CD4-positive, alpha-beta T cell treated with Interleukin-17A for 1 hour (primary cell): ENCODE results near the gene CTNND2.
"Not testable (repeated sequence)": the region's sequence is repeated elsewhere in the genome, so short reads cannot be mapped to it uniquely, and the experiment has no call there.

Source experiments
- DNase-seq: peaks from one replicate; pipeline ENCODE4 v3.0.0-alpha.2; 2020

The CTNND2 gene

DNA sequence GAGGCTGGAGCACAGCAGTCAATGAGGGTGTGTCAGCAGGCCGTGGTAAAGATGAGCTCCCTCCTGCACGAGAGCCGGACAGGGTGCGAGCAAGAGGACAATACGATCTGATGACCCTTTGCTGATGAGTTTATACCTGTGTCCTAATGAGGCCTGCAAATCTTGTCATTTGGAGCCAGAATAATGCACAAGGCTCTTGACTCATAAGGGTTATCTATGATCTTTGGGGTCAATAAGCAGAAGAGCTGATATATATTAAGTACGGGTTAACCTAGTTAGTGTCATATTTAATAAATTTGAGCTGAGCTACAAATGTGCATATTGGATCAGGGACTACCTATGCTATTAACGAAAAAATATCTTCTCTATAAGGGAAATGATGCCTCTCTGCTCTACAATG lies 46.9 kb downstream of the CTNND2 start:
- no peak for DNase-seq

DNA sequence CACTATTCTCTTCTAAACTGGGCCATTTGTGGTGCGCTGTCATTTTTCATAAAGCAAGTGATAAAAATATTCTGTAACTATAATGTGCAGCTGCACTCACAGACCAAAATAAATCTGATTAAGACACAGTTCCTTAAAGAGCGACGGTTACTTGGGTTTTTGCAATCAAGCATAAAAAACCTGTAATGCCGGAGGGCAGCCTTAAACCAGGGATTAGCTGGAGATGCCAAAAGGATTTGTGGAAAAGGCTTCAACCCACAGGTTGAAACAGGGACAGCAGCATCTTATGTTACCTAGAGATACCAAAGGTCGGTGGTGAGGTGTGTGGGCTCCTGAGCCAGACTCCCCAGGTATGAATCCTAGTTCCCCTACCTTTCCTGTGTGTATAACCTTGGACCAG lies 49.3 kb downstream of the CTNND2 start:
- no peak for DNase-seq

DNA sequence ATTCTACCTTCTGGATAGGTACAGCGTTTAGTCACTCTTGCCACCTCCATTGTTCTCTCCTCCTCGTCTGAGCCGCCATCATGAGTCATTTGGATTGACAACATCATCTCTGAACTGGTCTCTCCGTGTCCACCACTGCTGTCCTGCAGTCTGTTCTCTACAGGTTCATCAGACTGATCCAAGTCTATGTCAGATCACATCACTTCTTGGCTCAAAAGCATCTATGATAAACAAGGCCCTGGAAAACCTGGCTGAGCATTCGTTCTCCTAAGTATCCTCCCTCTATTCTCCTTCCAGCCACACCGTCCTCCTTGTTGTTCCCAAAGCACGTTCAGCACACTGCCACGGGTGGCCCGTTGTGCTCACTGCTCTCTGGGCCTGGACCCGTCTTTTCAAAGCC lies 50.5 kb downstream of the CTNND2 start:
- no peak for DNase-seq

DNA sequence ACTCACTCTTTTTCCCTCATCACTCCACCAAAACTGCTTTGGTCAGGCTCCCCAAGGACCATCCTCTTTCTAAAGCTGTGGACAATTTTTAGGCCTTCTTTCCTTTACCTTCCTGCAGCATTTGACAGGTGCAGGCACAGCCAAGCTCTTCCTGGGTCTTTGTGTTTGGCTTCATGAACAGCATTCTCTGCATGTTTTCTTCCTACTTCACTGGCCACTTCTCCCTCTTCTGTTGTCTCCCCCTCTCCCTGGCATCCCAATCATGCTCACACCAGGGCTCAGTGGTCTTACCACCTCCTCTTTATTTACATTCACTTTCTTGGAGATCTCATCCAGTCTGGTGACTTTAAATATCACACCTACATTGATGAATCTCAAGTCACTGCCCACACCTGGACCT lies 51.1 kb downstream of the CTNND2 start:
- no peak for DNase-seq

DNA sequence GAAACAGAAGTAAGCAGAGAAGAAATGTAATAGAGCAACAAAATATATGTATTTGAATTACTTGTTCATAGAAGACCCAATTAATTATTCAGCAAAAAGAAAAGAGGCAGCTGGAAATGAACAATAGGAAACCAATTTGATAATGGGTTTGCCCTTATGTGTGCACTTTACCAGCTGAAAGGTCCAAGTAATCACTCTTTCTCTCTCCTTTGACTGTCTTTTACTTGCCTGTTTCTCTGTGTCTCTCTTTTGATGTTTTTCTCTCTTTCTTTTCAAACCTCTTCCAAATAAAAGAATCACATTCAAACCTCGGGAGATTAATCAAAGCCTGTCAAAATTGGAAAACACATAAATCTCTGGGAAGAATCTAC lies 51.5 kb downstream of the CTNND2 start:
- no peak for DNase-seq

DNA sequence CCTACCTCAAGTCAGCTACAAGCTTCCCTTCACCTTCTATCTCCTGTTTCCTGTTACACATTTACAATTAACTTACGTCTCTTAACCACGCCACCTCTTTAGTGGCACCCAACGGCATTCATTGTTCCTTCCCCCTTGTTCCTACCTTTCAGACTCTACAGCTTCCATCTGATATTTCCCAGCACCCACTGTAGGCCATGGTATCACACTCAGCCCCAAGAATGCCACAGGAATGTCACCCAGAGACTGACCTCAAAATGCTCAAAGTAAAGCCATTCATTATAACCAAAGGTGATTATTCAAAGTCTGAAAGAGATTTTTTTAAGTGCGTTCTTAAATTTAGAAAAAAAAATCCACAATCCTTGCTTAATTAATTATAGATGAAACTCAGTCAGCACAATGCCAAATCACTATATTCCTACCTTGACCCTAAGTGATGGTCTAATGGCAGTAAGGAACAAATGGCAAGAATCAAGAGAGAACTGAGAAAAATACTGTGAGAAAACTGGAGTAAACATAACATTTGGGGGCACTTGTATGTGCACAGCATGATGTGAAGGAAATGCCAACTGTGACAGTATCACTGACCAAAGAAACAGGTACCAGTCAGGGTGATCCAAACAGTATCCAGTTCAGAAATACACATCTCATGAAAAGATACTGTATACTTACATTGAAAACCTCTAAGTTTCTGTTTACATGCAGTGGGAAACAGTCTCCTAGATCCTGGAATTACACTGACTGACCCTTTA lies 52.1 kb downstream of the CTNND2 start:
- no peak for DNase-seq

DNA sequence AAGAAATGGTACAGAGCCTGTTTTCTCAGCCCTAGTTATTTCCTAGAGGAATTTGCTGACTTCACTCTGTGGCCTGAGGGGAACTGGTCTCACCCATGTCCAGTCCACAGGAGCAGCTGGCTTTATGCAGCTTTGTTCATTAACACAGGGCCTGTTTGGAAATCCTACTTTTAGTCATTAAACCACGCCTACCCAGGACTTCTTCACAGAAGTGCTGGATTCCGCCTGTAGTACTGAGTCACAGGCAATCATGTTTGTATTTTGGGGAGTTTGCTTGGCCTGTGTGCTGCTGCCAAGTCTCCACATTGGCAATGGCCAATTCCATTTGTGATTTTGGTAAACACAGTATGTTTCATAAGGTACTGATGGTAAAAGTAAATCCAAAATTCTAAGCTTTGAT lies 52.8 kb downstream of the CTNND2 start:
- no peak for DNase-seq

DNA sequence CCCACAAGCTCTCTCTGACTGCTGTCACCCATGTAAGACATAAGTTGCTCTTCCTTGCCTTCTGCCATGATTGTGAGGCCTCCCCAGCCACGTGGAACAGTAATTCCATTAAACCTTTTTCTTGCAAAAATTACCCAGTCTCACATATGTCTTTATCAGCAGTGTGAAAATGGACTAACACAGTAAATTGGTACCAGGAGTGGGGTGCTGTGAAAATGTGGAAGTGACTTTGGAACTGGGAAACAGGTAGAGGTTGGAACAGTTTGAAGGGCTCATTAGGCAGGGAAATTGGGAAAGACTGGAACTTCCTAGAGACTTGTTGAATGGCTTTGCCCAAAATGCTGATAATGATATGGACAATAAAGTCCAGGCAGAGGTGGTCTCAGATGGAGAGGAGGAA lies 75.7 kb downstream of the CTNND2 start:
- not testable (repeated sequence) for DNase-seq

DNA sequence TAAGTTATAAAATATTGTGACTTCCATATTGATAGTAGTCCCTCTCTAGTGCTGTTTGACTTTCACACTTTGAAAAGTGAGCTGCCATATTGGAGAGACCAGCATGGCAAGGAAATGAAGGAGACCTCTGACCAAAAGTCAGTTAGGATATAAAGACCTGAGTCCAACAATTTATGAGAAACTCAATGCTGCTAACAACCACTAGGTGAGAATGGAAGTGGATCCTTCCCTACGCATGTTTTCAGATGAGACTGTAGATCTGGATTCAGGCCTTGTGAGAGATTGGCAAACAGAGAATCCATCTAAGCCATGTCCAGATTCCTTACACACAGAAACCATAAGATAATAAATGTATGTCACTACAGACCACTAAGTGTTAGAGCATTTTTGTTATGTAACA lies 81.6 kb downstream of the CTNND2 start:
- no peak for DNase-seq

DNA sequence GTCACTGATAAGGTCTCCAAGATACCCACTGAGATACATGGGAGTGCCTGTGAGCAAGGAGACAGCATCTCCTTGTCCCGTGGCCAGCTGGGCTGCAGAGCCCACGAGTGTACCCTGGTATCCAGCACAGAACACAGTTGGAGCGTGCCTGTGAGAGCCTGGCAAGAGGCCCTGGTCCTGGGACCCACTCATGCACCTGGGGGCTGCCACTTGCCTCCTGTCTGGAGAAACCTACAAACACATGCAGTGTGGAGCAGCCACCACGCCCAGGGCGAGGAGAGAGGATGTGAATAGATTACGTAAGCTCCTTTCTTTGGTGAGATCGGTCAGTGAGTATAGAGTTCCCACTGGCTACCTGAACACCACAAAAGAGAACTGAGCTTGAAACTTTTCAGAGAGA lies 88.3 kb downstream of the CTNND2 start:
- no peak for DNase-seq

DNA sequence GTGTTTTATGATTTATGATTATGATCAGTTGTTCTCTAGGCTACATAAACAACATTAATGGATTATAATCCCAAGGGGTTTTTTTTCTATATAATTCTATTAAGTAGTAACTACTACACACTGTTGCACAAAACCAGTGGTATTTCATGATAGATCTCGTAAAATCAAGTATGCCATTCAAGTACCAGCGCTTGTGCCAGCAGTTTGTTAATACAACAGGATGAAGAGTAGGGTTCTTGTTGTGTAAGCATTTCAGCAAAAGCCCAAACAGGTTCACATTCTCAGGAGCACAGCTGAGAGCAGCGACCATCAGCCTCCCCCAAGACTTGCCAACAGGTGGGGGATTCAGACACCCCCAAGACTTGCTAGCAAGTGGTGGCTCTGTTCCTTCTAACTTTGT lies 88.8 kb downstream of the CTNND2 start:
- no peak for DNase-seq

DNA sequence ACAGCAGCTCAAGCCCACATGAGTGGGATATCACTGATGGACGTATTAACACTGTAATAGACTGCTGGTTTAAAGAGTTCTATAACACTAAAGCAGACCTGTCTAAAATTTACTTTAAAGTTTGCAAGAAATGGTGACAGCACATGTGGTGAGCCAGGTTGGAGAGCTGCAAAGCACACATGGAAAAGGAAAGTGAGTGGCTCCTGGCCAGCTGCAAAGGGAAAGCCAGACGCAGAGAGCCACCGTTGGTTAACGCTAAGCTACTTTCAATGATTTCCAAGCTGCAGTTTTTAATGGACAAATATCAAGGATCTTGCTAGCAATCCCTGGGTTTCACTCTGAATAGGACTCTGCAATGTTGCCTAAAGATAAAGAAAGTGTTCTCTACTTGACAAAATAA lies 89.9 kb downstream of the CTNND2 start:
- no peak for DNase-seq

DNA sequence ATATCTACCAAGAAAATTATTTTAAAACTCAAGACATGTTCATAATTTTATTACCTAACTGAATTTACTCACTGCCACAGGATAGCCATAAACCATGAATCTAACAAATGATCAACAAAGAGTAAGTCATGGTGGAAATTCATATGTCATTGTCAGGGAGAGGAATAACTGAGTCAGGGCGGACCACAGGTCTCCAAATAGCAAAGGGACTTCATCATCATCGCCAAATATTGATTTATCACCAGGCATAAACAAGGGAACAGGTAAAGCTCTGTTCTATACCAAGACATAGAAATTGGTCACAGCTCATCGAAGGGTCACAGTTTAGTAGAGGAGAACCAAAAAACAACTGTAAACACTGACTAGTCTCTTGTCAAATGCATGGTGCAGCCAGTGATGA lies 94.8 kb downstream of the CTNND2 start:
- DNase-seq = no peak

DNA sequence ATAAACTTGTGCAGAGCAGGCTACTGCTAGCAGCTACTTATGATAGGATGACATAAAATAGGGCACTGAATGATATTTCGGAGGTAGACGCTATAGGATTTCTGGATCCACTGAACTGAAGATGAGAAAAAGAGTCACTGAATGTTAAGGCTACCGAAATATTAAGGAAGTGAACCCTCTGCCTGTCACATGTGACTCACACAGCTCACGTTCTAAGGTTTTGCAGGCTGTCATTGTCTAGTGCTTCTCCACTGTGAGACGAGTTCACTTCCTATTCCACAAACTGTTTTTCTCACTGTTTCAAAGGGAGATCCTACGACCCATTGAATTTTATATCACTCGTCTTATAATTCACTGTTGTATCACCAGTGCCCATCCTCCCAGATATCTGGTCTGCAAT lies 100.8 kb downstream of the CTNND2 start:
- no peak for DNase-seq

DNA sequence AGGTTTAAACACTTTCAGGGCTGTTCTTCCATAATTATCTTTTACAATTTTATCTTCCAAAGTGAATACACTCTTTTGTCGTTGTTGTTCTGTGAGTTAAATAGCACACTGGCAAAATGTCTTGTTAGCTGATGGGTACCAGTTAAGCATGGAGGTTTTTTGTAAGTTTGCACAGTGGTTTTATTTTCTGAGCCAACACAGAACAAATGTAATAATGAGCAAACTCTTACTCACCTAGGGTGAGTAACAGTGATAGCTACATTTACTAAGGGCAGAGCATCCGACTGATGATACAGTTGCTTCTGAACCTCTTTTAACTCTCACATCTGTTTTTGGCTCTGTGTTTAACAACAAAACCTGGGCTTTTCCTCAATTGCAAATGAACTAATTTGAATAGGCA lies 103.2 kb downstream of the CTNND2 start:
- DNase-seq = no peak

DNA sequence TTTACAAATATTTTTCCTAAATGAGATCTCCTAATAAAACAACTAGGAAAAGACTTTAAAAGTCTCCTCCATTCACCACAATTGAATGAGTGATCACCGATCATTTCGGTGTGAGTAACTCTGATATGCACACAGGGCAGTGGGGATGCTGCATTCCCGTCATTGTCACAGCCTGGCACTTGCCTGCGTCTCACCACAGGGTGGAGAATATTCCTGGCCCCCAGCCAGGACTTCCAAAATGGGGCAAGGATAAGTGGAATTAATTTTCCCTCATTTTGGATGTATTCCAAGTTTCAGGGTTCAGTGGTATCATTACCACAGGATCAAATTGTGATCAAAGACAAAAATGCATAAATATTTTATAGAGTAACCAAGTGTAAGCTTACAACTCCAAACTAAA lies 107.1 kb downstream of the CTNND2 start:
- DNase-seq = no peak

DNA sequence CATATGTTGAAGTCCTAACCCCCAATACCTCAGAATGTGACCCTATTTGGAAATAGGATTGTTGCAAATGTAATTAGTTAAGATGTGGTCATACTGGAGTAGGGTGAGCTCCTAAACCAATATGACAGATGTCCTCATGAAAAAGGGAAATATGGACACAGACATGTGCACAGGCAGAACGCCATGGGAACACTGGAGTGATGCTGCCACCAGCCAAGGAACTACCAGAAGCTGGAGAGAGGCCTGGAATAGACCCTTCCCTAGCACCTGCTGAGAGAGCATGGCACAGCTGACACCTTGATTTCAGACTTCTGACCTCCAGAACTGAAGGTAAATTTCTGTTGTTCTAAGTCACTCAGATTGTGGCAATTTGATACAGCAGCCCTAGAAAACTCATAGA lies 110.8 kb downstream of the CTNND2 start:
- no peak for DNase-seq

DNA sequence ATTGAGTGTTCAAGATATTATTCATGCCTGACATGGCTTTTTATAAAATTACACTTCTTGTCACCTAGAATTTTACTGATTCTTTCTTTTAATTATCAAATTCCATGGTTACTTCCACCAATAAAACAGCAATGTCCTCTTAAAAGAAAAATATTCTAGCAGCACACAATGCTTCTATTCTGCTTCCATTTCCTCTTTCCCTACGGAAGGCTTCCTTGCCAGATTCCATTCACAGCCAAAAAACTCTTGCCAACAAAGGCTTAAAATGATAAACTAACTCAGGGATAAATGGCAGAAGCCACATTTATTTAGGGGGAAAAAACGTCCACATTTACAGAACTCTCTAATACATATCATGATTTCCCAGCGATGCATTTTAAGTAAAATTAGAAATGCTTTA lies 111.6 kb downstream of the CTNND2 start:
- DNase-seq = no peak

DNA sequence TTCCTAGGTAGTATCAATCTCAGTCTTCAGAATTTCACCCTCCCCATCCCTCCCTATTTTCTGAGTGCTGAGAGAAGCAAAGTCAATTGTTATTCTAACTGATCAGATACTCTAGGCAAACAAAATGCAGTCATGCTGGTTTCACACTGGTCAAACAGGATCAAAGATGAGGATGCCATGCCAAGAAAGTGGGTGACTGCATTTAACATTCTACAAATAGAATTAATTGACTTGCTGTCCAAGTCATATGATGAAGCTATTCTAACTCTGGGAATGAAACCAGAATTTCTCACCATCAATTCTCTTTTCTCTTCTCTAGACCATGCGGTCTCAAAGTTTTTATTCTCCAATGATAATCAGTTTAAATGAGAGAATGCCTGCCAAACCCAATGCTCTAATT lies 112.5 kb downstream of the CTNND2 start:
- DNase-seq = no peak

DNA sequence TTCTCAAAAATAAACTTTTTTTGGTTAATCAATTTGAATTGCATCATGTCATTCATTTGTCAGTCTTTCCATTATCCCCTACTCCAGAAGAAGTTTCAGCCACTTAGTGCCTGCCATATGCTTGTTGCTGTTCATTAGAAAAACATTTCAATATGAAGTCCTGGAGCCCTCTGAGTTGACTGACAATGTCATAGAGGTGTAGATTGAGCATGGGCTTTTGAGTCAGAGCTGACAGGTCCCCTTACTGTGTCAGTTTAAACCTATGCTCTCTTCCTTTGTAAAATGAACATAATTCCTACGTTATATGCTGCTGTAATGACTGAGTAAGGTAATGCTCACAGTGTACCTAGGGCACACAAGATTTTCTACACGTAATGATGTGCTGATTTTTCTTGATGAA lies 114.0 kb downstream of the CTNND2 start:
- DNase-seq = no peak

DNA sequence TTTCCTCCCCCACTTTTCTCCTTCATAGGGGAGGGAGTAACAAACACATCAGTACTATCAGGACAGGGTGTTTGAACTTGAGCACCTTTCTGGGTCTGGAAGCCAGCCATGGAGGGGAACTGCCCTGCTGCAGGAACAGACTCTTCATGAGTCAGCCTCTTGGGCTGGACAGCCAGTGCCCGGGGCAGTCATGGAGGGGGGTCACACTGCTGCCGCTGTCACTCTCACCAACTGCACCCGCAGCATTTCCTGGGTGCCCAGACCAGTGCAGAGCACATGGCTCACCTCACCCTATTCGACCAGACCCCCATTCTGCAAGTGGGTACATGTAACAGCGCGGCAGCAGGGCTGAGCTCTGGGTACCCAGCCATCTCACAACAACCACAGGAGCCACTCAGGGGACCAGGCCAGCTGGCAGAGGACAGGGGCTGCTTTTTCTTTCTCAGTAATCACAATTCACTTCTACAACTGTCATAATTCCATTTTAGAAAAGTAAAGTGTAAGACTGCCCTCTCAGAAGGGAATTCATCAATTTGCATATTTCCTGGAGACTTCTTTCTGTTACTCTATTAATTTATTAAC lies 118.4 kb downstream of the CTNND2 start:
- no peak for DNase-seq

DNA sequence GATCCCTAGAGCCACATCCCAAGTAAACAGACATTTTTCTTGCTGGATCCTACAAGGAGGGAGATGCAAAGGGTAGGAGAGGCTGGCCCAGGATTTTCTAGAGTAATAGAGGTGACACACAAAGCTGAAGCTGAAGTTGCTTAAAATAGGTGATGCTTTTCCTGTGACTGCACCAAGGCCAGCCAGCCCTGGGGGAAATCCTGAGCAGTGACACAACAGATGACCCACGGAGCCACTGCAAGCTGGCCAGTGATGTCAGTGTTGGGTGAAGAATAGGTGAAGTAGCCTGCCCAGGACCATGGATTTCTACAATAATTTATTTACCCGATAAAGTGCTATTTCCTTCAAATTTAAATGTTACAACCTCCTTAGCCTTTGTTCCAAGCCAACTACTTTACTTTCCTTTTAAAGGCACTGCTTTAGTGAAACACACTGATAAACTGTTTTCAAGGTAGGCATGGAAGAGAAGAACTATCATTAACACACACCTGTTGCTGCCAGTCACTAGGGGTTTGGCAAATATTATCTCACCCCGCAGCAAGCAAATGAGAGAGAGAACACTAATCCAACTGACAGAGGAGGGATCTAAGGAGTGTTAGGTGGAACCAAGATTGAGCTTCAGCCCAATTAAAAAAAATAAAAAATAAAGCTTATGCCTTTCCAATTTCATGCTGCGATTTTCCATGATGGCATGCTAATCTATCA lies 123.5 kb downstream of the CTNND2 start:
- DNase-seq = no peak

DNA sequence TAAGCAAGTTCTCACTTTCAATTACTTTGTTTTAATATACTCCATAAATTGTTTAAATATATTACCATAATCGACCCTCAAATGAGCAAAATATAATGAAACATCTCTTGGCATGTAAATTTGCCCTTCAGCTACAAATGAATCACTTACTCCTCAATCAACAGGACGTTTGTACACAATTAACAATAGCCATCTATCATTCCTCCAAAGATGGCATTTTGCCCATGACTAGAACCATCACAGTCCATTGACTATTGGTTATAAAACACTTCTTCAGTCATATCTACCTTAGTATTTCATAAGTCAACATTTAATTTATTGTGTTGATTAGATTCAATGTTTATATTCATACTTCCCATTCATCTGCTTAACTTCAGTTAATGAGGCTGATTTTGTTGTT lies 127.2 kb downstream of the CTNND2 start:
- DNase-seq = no peak

DNA sequence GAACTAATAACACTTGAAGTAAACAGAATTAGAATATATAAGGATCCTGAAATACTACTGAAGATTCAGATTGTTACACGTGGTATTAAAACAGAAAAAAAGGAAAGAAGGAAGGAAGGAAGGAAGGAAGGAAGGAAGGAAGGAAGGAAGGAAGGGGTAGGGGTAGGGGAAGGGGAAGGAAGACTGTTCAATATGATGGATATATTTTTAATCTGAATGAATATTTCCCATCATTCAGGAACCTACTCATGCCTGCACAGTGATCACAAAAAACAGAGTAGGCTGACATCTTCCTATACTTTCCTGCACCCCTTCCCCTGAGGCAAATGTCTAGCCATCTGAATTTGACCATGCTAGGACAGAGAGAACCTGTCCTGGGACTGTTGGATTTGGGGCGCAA lies 133.9 kb downstream of the CTNND2 start:
- DNase-seq = no peak
